HepG2 (cell line): Measurements from ENCODE around the gene DYNC1I2. TPM values are rescaled to one million over a fixed set of nuclear protein-coding genes. Genes with fewer than 3 reads are reported as not detected.

Source experiments
- ATAC-seq: fragments of 200-7000 bp; cut with Tn5 transposase; 3 replicates; pipeline ENCODE4 v1.9.1; 2020; ENCODE audit warnings: mild to moderate bottlenecking, moderate library complexity
- BruUV-seq: library from RNA; stranded (reverse); fragments of 400-500 nt; replicated peaks from 2 replicates; lab custom pipeline; 2021; lab: Mats Ljungman, UMichigan
- CTCF ChIA-PET: fragments of 300-600 bp; formaldehyde crosslinking; extraction: SDS; loops from one replicate; lab custom pipeline; 2021; ENCODE audit warnings: low total read pairs, inconsistent platforms, low intra/inter-chr PET ratio; lab: Yijun Ruan, JAX
- POLR2A ChIA-PET: fragments of 350-600 bp; sonication (Branson Sonifier 250); formaldehyde crosslinking; loops from one replicate; lab custom pipeline; 2020; ENCODE audit warnings: antibody characterized with exemption, inconsistent platforms; lab: Yijun Ruan, JAX
- DNase-seq: peaks from one replicate; pipeline ENCODE4 v3.0.0-alpha.2; 2015; ENCODE audit warnings: low spot score
- FAIRE-seq: peaks from 3 replicates; lab custom pipeline; 2011; peaks lifted over from hg19 to GRCh38; lab: Jason Lieb, UNC
- H2AFZ ChIP-seq: one replicate; pipeline ENCODE4 v1.6.1; 2011; ENCODE audit warnings: low read length, inconsistent platforms
- H3K27ac ChIP-seq: fragments of 300-600 bp; 3 replicates; pipeline ENCODE4 v1.8.0; 2011; ENCODE audit warnings: mixed run types, mild to moderate bottlenecking, mixed read lengths, low read length, inconsistent platforms; ENCODE audit not compliant: insufficient read depth; ENCODE audit errors: extremely low read length
- H3K27me3 ChIP-seq, 2 experiments: fragments of 200-600 bp in 1 of 2; 2 replicates in 1 of 2; 3 replicates in 1 of 2; pipeline versions ENCODE4 v1.6.0 to v1.8.0; 2011; ENCODE audit warnings: low read length in 2 of 2, mild to moderate bottlenecking in 2 of 2, moderate library complexity in 2 of 2, inconsistent platforms in 1 of 2; ENCODE audit not compliant: insufficient read depth in 2 of 2, control insufficient read depth in 1 of 2
- H3K36me3 ChIP-seq, 2 experiments: fragments of 200-600 bp in 1 of 2; replicated peaks in 1 of 2; 2 replicates in 1 of 2; 3 replicates in 1 of 2; pipeline versions ENCODE4 v1.5.1 to v1.8.0; 2011; ENCODE audit warnings: low read length in 2 of 2, inconsistent platforms in 1 of 2; ENCODE audit not compliant: insufficient read depth in 2 of 2, control insufficient read depth in 1 of 2
- H3K4me1 ChIP-seq: 2 replicates; pipeline ENCODE4 v1.5.1; 2012; ENCODE audit warnings: low read length, inconsistent platforms; ENCODE audit not compliant: insufficient read depth
- H3K4me2 ChIP-seq: 2 replicates; pipeline ENCODE4 v1.6.0; 2011; ENCODE audit warnings: low read depth, low read length, inconsistent platforms
- H3K4me3 ChIP-seq, 3 experiments: fragments of 200-600 bp in 1 of 3; sonication (generic), shearing (Covaris generic) in 1 of 3; replicated peaks in 1 of 3; 2 replicates each; pipeline ENCODE4 v1.5.1; 2011 to 2016; ENCODE audit warnings: low read length in 3 of 3, inconsistent platforms in 2 of 3, low read depth in 2 of 3, mild to moderate bottlenecking in 2 of 3, control low read depth in 1 of 3, mixed read lengths in 1 of 3; ENCODE audit not compliant: insufficient read depth in 1 of 3
- H3K79me2 ChIP-seq: one replicate; pipeline ENCODE4 v1.6.1; 2011; ENCODE audit warnings: low read length, inconsistent platforms; ENCODE audit not compliant: insufficient read depth
- H3K9ac ChIP-seq: 2 replicates; pipeline ENCODE4 v1.6.0; 2011; ENCODE audit warnings: mild to moderate bottlenecking, low read depth, low read length, inconsistent platforms; ENCODE audit not compliant: insufficient read depth
- H3K9me3 ChIP-seq: 2 replicates; pipeline ENCODE4 v1.5.1; 2012; ENCODE audit warnings: mild to moderate bottlenecking, low read length
- H4K20me1 ChIP-seq: 2 replicates; pipeline ENCODE4 v1.6.0; 2011; ENCODE audit warnings: inconsistent platforms, mild to moderate bottlenecking, low read length, moderate library complexity; ENCODE audit not compliant: insufficient read depth
- AGO1 ChIP-seq: fragments of 200-400 bp; formaldehyde crosslinking; IDR thresholded peaks from 2 replicates; pipeline ENCODE4 v1.6.1; 2017; ENCODE audit warnings: mild to moderate bottlenecking, low read depth, low read length, moderate library complexity; ENCODE audit not compliant: poor library complexity, severe bottlenecking
- ARNT ChIP-seq: fragments of 450-650 bp; IDR thresholded peaks from 2 replicates; pipeline ENCODE4 v1.6.1; 2017
- DMTF1 ChIP-seq: sonication (generic); formaldehyde crosslinking; IDR thresholded peaks from 2 replicates; pipeline ENCODE4 v1.4.0; 2020; ENCODE audit warnings: mild to moderate bottlenecking, missing genetic modification reagents
- EZH2 ChIP-seq: conservative IDR thresholded peaks from 2 replicates; pipeline ENCODE4 v1.6.1; 2012; ENCODE audit warnings: mild to moderate bottlenecking, low read depth, low read length, moderate library complexity
- FOSL2 ChIP-seq: sonication (generic); formaldehyde crosslinking; IDR thresholded peaks from 2 replicates; pipeline ENCODE4 v1.4.0; 2020; ENCODE audit warnings: missing genetic modification reagents
- FOXO1 ChIP-seq: sonication (generic); formaldehyde crosslinking; IDR thresholded peaks from 2 replicates; pipeline ENCODE4 v1.4.0; 2020; ENCODE audit warnings: missing genetic modification reagents
- HNRNPUL1 ChIP-seq: fragments of 200-400 bp; formaldehyde crosslinking; IDR thresholded peaks from 2 replicates; pipeline ENCODE4 v1.6.1; 2017; ENCODE audit warnings: low read depth, mild to moderate bottlenecking, low read length, moderate library complexity
- MBD4 ChIP-seq: IDR thresholded peaks from 2 replicates; pipeline ENCODE4 v1.6.1; 2012; ENCODE audit warnings: low read length, inconsistent platforms, borderline replicate concordance
- MED8 ChIP-seq: sonication (generic); formaldehyde crosslinking; IDR thresholded peaks from 2 replicates; pipeline ENCODE4 v1.8.1; 2023; ENCODE audit warnings: mild to moderate bottlenecking, missing genetic modification reagents; ENCODE audit not compliant: insufficient replicate concordance
- MLLT10 ChIP-seq: sonication (generic); formaldehyde crosslinking; IDR thresholded peaks from 2 replicates; pipeline ENCODE4 v1.4.0; 2020; ENCODE audit warnings: missing genetic modification reagents
- MNT ChIP-seq: fragments of 450-650 bp; IDR thresholded peaks from 2 replicates; pipeline ENCODE4 v1.6.1; 2016
- PHF8 ChIP-seq: sonication (generic); formaldehyde crosslinking; IDR thresholded peaks from 2 replicates; pipeline ENCODE4 v1.5.0; 2020; ENCODE audit warnings: missing genetic modification reagents
- SIN3A ChIP-seq: IDR thresholded peaks from 2 replicates; pipeline ENCODE4 v1.6.1; 2011; ENCODE audit warnings: low read depth, mild to moderate bottlenecking, control low read depth, low read length, borderline replicate concordance
- SIX1 ChIP-seq: sonication (generic); formaldehyde crosslinking; IDR thresholded peaks from 2 replicates; pipeline ENCODE4 v1.4.0; 2020; ENCODE audit warnings: missing genetic modification reagents, borderline replicate concordance
- TCF12 ChIP-seq, 2 experiments: fragments of 450-650 bp in 1 of 2; sonication (generic) in 1 of 2; formaldehyde crosslinking in 1 of 2; IDR thresholded peaks; 2 replicates each; pipeline versions ENCODE4 v1.6.1 to v1.8.0; 2017 to 2022; ENCODE audit warnings: antibody characterized with exemption in 1 of 2, mild to moderate bottlenecking in 1 of 2, missing genetic modification reagents in 1 of 2, moderate library complexity in 1 of 2
- TP53 ChIP-seq: sonication (generic); formaldehyde crosslinking; conservative IDR thresholded peaks from 2 replicates; pipeline ENCODE4 v1.4.0; 2020; ENCODE audit warnings: missing genetic modification reagents
- ZFP36L1 ChIP-seq: sonication (generic); formaldehyde crosslinking; IDR thresholded peaks from 2 replicates; pipeline ENCODE4 v1.8.0; 2022; ENCODE audit warnings: mild to moderate bottlenecking, missing genetic modification reagents, moderate library complexity
- ZFP82 ChIP-seq: sonication (generic); formaldehyde crosslinking; IDR thresholded peaks from 2 replicates; pipeline ENCODE4 v1.5.1; 2020; ENCODE audit warnings: mild to moderate bottlenecking, missing genetic modification reagents, borderline replicate concordance
- ZNF83 ChIP-seq: sonication (generic); formaldehyde crosslinking; IDR thresholded peaks from 2 replicates; pipeline ENCODE4 v1.4.0; 2020; ENCODE audit warnings: missing genetic modification reagents, mild to moderate bottlenecking, borderline replicate concordance
- ZSCAN9 ChIP-seq: IDR thresholded peaks from 2 replicates; pipeline ENCODE4 v1.6.1; 2016; ENCODE audit warnings: borderline replicate concordance
- WGBS: methylation state at CpG from one replicate; pipeline ENCODE4 v1.1.6; 2017; ENCODE audit warnings: low lambda C conversion rate; 5-methylcytosine and 5-hydroxymethylcytosine counted together
- in situ Hi-C: cut with HindIII; loops from 2 replicates; pipeline ENCODE4 v1.10.0; 2017; ENCODE audit warnings: low pct_unique_long_range_greater_than_20kb; ENCODE audit not compliant: extremely low pct_ligation_motif_present
- intact Hi-C: fragments of 100-400 bp; cut with micrococcal nuclease; formaldehyde crosslinking; loops from one replicate; pipeline ENCODE4 v1.10.0; 2022; ENCODE audit not compliant: unreplicated experiment
- polyA plus RNA-seq, 8 experiments: library from polyadenylated mRNA; depleted of rRNA in 3 of 8; stranded (reverse) in 7 of 8; unstranded in 1 of 8; fragments of >200 nt; fragmentation: Illumina TruSeq in 4 of 8; extraction: Trizol in 4 of 8; gene quantifications; 2 replicates each; pipeline versions ENCODE4 v1.2.1 to v1.2.3, GENCODE V29; 2011 to 2016; ENCODE audit warnings: low read depth in 4 of 8, missing spikeins in 1 of 8, mixed read lengths in 1 of 8; ENCODE audit not compliant: insufficient read depth in 1 of 8
- total RNA-seq, 5 experiments: library from RNA; depleted of rRNA; stranded (reverse); fragments of >200 nt; fragmentation: Illumina TruSeq; extraction: Trizol; gene quantifications; 2 replicates each; pipeline ENCODE4 v1.2.3, GENCODE V29; 2016; ENCODE audit warnings: low read depth in 1 of 5

DYNC1I2 gene
- total and polyA plus RNA-seq, 2 of the 13 experiments (the other 11 are each of a cell fraction or from before 2014, with no cell fraction given) = 84.0 to 99.8 TPM

GRCh38 chr2:171678619-171679018 lies 8.7 kb upstream of the DYNC1I2 start:
- TF ChIP-seq SIX1 (CRISPR knock-in tag) (no peak), PHF8 (no peak), EZH2 (no peak), ZSCAN9 (CRISPR knock-in tag) (no peak), FOXO1 (no peak), ZFP36L1 (CRISPR knock-in tag) (no peak), MED8 (no peak), ARNT (no peak), DMTF1 (CRISPR knock-in tag) (no peak), SIN3A (no peak), MBD4 (no peak), ZNF83 (CRISPR knock-in tag) (no peak), FOSL2 (CRISPR knock-in tag) (no peak), AGO1 (no peak), MNT (no peak), MLLT10 (CRISPR knock-in tag) (no peak), HNRNPUL1 (no peak), TP53 (CRISPR knock-in tag) (no peak), TCF12 (IDR thresholded peaks at IDR 0.05) (no peak), TCF12 (CRISPR knock-in tag; IDR thresholded peaks at IDR 0.05) (no peak), ZFP82 (CRISPR knock-in tag) (no peak)
- no TSS peak for BruUV-seq

More at GRCh38 chr2:171678619-171679018, 8.7 kb upstream of the DYNC1I2 start:
- H3K27ac ChIP-seq = no peak overlapping the region
- H4K20me1 ChIP-seq = no peaks in the 10 kb centered on the region
- ATAC-seq = no peak
- no peak overlapping the region for H3K4me2 ChIP-seq
- H3K27me3 ChIP-seq = peaks cover 0 to 10% of the 10 kb centered on the region in 2 experiments; a peak in 2 of 5 replicates
- no peak for DNase-seq
- no peaks in the 10 kb centered on the region for H3K9me3 ChIP-seq
- 7% methylated on average over 1 of the region's 1 CpG for WGBS
- H2AFZ ChIP-seq = no peak overlapping the region
- H3K79me2 ChIP-seq = no peaks in the 10 kb centered on the region
- no peaks in the 10 kb centered on the region for H3K4me1 ChIP-seq
- ChIA-PET POLR2A (no interaction called here), CTCF (no interaction called here)
- intact Hi-C loops (no loop called here), in situ Hi-C loops (no loop called here)
- H3K4me3 ChIP-seq = no peak overlapping the region
- no peak overlapping the region for H3K9ac ChIP-seq
- FAIRE-seq = no peak
- no peaks in the 10 kb centered on the region for H3K36me3 ChIP-seq
